ENCODE data around the gene B3GNT8.
A peak's percentile ranks its signal among the peaks of the same experiment; 100 is the strongest.
"Not testable (repeated sequence)": the region's sequence is repeated elsewhere in the genome, so short reads cannot be mapped to it uniquely, and the experiment has no call there.

B3GNT8 gene

GRCh38 chr19:41436674-41436951 is 9.4 kb upstream of the B3GNT8 start:
- no peak for DNase-seq (ENCODE audit: low read depth, low spot score)

GRCh38 chr19:41435936-41436673 is 8.9 kb upstream of the B3GNT8 start:
- DNase-seq (ENCODE audit: low read depth, low spot score), result no peak

- DNase-seq (ENCODE audit: low read depth, low spot score), result not testable (repeated sequence)
Measured at GRCh38 chr19:41435376-41435775, 8.2 kb upstream of the B3GNT8 start.

GRCh38 chr19:41434450-41434849 is 7.3 kb upstream of the B3GNT8 start:
- no peak for DNase-seq (ENCODE audit: low read depth, low spot score)

- no peak for DNase-seq (ENCODE audit: low read depth, low spot score)
Measured at GRCh38 chr19:41433171-41433570, 6.0 kb upstream of the B3GNT8 start.

- no peak for DNase-seq (ENCODE audit: low read depth, low spot score)
Measured at GRCh38 chr19:41431426-41432386, 4.5 kb upstream of the B3GNT8 start.

- DNase-seq (ENCODE audit: low read depth, low spot score), result peak; percentile 36
Measured at GRCh38 chr19:41430922-41431321, 3.7 kb upstream of the B3GNT8 start.

- no peak for DNase-seq (ENCODE audit: low read depth, low spot score)
Measured at GRCh38 chr19:41428481-41428859, 1.3 kb upstream of the B3GNT8 start.

GRCh38 chr19:41427647-41428480 is 690 bp upstream of the B3GNT8 start:
- no peak for DNase-seq (ENCODE audit: low read depth, low spot score)

GRCh38 chr19:41426116-41426841 is 895 bp downstream of the B3GNT8 start:
- no peak for DNase-seq (ENCODE audit: low read depth, low spot score)

GRCh38 chr19:41425174-41426115 is 1.7 kb downstream of the B3GNT8 start:
- DNase-seq (ENCODE audit: low read depth, low spot score), result no peak

GRCh38 chr19:41424335-41425173 is 2.6 kb downstream of the B3GNT8 start:
- DNase-seq (ENCODE audit: low read depth, low spot score), result no peak

GRCh38 chr19:41422955-41423354 is 4.2 kb downstream of the B3GNT8 start:
- DNase-seq (ENCODE audit: low read depth, low spot score), result no peak

- DNase-seq (ENCODE audit: low read depth, low spot score), result no peak
Measured at GRCh38 chr19:41422456-41422855, 4.7 kb downstream of the B3GNT8 start.

- no peak for DNase-seq (ENCODE audit: low read depth, low spot score)
Measured at GRCh38 chr19:41421973-41422372, 5.2 kb downstream of the B3GNT8 start.

GRCh38 chr19:41421314-41421713 is 5.9 kb downstream of the B3GNT8 start:
- no peak for DNase-seq (ENCODE audit: low read depth, low spot score)

GRCh38 chr19:41420101-41420880 is 6.9 kb downstream of the B3GNT8 start:
- DNase-seq (ENCODE audit: low read depth, low spot score), result no peak

GRCh38 chr19:41416194-41416674 is 10.9 kb downstream of the B3GNT8 start:
- no peak for DNase-seq (ENCODE audit: low read depth, low spot score)

All from brain pericyte (primary cell).